ENCODE results near the gene ASB3. TPM values are rescaled to one million over a fixed set of nuclear protein-coding genes. Genes with fewer than 3 reads are reported as not detected.
"Not testable (repeated sequence)": the region's sequence is repeated elsewhere in the genome, so short reads cannot be mapped to it uniquely, and the experiment has no call there.

ASB3 gene
- total and polyA plus RNA-seq, 12 donors, result 10.1 to 51.3 (median 21.4) TPM

GRCh38 chr2:53690876-53691275 lies 95.9 kb downstream of the ASB3 start:
- no peaks in the 10 kb centered on the region for H3K27me3 ChIP-seq
- no peak overlapping the region for H3K4me3 ChIP-seq
- WGBS, 4 donors, result 93 to 98% (median 95%) methylated on average over 2 of the region's 2 CpGs
- no peak overlapping the region for H3K27ac ChIP-seq
- DNase-seq, result no peak
- peaks cover 2 to 3% of the 10 kb centered on the region in 2 donors for H3K36me3 ChIP-seq (replicated peaks in 1 of 2)
- intact Hi-C loops (cut with DNase I), result no loop called here
- no peaks in the 10 kb centered on the region for H3K9me3 ChIP-seq (replicated peaks in 1 of 3)
- TF ChIP-seq, protein P1, sequence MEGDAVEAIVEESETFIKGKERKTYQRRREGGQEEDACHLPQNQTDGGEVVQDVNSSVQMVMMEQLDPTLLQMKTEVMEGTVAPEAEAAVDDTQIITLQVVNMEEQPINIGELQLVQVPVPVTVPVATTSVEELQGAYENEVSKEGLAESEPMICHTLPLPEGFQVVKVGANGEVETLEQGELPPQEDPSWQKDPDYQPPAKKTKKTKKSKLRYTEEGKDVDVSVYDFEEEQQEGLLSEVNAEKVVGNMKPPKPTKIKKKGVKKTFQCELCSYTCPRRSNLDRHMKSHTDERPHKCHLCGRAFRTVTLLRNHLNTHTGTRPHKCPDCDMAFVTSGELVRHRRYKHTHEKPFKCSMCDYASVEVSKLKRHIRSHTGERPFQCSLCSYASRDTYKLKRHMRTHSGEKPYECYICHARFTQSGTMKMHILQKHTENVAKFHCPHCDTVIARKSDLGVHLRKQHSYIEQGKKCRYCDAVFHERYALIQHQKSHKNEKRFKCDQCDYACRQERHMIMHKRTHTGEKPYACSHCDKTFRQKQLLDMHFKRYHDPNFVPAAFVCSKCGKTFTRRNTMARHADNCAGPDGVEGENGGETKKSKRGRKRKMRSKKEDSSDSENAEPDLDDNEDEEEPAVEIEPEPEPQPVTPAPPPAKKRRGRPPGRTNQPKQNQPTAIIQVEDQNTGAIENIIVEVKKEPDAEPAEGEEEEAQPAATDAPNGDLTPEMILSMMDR (IDR thresholded peaks at IDR 0.05), result no peak
- TF ChIP-seq POLR2A (IDR thresholded peaks at IDR 0.05), result no peak
- no peaks in the 10 kb centered on the region for H3K4me1 ChIP-seq (replicated peaks in 1 of 2)

DNA sequence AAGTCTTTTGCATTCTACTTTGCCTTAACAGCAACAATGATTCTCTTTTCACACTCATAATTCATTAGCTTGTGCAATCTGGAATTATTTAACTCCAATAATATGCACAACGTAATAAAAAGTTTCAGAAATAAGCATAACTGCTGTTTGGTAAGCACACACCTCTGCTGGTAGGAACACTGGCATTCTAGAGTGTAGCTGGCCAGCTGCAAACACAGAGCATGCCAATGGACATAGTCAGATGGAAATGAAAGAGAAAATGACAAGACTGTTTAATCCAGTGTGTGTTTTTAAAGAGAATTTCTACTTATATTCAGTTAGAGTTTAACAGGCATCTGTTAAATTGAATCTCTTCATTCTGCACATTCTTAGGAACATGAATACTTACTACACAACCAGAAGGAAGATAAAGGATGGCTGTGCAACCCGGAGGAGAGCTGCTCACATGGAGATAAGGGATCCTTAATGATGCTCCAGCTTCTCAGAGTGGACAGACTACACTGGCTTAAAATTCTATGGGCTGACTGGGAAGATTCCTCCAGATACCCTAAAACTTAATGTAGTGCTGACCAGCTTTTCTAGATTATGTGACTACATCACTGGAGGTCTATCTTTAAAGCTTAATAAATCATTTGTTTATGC lies 113.8 kb downstream of the ASB3 start:
- 74 to 86% (median 81%) methylated on average over 2 of the region's 2 CpGs for WGBS, 4 donors
- TF ChIP-seq POLR2A (IDR thresholded peaks at IDR 0.05), result no peak
- Histone ChIP-seq H3K9me3 (replicated peaks in 1 of 3) (no peaks in the 10 kb centered on the region), H3K4me1 (replicated peaks in 1 of 2) (peaks cover 0 to 11% of the 10 kb centered on the region in 2 donors), H3K4me3 (no peak overlapping the region), H3K27ac (no peak overlapping the region), H3K36me3 (replicated peaks in 1 of 2) (no peaks in the 10 kb centered on the region), H3K27me3 (no peaks in the 10 kb centered on the region)
- intact Hi-C loops (cut with DNase I), result no loop called here
- no peak for DNase-seq

GRCh38 chr2:53670331-53670730 lies 116.4 kb downstream of the ASB3 start:
- H3K36me3 ChIP-seq (replicated peaks in 1 of 2), result no peaks in the 10 kb centered on the region
- no peaks in the 10 kb centered on the region for H3K27me3 ChIP-seq
- no peak overlapping the region for H3K4me3 ChIP-seq
- peaks cover 0 to 11% of the 10 kb centered on the region in 2 donors for H3K4me1 ChIP-seq (replicated peaks in 1 of 2)
- TF ChIP-seq, protein P1 (IDR thresholded peaks at IDR 0.05), result no peak
- TF ChIP-seq POLR2A (IDR thresholded peaks at IDR 0.05), result no peak
- intact Hi-C loops (cut with DNase I), result no loop called here
- no peaks in the 10 kb centered on the region for H3K9me3 ChIP-seq (replicated peaks in 1 of 3)
- DNase-seq, result no peak
- no peak overlapping the region for H3K27ac ChIP-seq
- WGBS, 4 donors, result 36 to 49% (median 48%) methylated on average over 6 of the region's 6 CpGs

GRCh38 chr2:53668624-53669026 lies 118.1 kb downstream of the ASB3 start:
- Histone ChIP-seq H3K36me3 (replicated peaks in 1 of 2) (no peaks in the 10 kb centered on the region), H3K27ac (no peak overlapping the region), H3K4me3 (no peak overlapping the region), H3K9me3 (replicated peaks in 1 of 3) (no peaks in the 10 kb centered on the region), H3K4me1 (replicated peaks in 1 of 2) (peaks cover 0 to 11% of the 10 kb centered on the region in 2 donors), H3K27me3 (no peaks in the 10 kb centered on the region)
- TF ChIP-seq, protein P1 (IDR thresholded peaks at IDR 0.05), result no peak
- TF ChIP-seq POLR2A (IDR thresholded peaks at IDR 0.05), result no peak
- DNase-seq, result no peak
- intact Hi-C loops (cut with DNase I), result no loop called here
- 65 to 78% (median 67%) methylated on average over 3 of the region's 3 CpGs for WGBS, 4 donors

DNA sequence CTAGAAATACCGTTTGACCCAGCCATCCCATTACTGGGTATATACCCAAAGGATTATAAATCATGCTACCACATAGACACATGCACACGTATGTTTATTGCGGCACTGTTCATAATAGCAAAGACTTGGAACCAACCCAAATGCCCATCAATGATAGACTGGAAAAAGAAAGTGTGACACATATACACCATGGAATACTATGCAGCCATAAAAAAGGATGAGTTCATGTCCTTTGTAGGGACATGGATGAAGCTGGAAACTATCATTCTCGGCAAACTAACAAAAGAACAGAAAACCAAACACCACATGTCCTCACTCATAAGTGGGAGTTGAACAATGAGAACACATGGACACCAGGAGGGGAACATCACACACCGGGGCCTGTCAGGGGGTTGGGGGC lies 119.6 kb downstream of the ASB3 start:
- H3K4me3 ChIP-seq; H3K27ac ChIP-seq; H3K36me3 ChIP-seq (replicated peaks in 1 of 2); DNase-seq; intact Hi-C loops (cut with DNase I); H3K9me3 ChIP-seq (replicated peaks in 1 of 3); H3K27me3 ChIP-seq: not testable (repeated sequence)
- WGBS, 4 donors, result 91 to 97% (median 96%) methylated on average over 5 of the region's 5 CpGs
- H3K4me1 ChIP-seq (replicated peaks in 1 of 2), result peaks cover 0 to 11% of the 10 kb centered on the region in 2 donors

Data from adrenal gland (tissue), 12 donors.